NT2/D1 (cell line): ENCODE results near the gene TRRAP.

Experiments
- SUZ12 ChIP-seq: IDR thresholded peaks from 2 replicates; pipeline ENCODE4 v1.6.1; 2011; ENCODE audit not compliant: insufficient read length, insufficient read depth; ENCODE audit errors: extremely low read depth
- ZNF274 ChIP-seq: IDR thresholded peaks from 2 replicates; pipeline ENCODE4 v1.6.1; 2011; ENCODE audit warnings: mild to moderate bottlenecking, low read depth, low read length

DNA sequence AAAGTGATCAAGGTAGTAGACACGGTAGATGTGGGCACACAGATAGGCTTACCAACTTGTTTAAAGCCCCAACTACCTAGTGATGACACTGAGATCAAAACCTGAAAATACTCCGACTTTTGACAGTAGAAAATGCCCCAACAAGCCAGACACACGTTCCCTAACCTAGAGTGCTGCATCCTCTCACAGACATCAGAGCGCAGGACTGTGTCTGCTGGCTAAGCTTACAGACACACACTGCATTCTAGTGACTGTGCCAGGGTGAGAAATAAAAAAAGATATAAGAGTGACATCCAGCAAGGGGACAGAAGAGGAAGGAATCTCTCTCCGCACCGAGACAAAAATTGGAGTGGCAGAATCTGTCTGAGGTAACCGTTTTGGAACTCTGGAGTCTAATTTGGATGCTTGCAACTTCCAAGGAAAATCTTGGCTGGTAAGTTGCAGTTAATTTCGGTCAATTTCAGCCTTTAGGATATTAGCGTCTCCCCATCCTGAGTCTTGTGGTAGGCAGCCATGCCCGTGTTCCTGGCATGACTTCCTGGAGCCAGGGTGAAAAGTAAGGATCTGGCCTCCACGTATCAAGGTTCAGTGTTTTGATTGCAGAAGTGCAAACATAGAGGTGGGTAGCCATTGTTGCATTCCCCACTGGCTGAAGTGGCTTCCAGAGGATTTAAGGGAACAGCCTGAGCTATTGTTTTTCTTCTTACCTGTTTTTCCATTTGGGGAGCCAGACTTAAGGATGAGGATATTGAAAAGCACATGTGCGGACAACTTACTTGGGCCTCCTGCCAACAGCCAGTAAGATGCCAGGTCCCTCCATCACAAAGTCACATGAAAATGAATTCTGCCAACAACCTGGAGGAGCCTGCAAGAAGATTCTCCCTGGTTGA lies 141.4 kb downstream of the TRRAP start:
- TF ChIP-seq SUZ12 (no peak), ZNF274 (no peak)
